Measurements from ENCODE around the gene ATP2C2.

ATP2C2 gene

GRCh38 chr16:84498859-84499620 is 130.7 kb downstream of the ATP2C2 start:
- DNase-seq (ENCODE audit: low read depth): no peak

GRCh38 chr16:84499638-84500037 is 131.3 kb downstream of the ATP2C2 start:
- no peak for DNase-seq (ENCODE audit: low read depth)

GRCh38 chr16:84500531-84500930 is 132.2 kb downstream of the ATP2C2 start:
- DNase-seq (ENCODE audit: low read depth): no peak

GRCh38 chr16:84501077-84501735 is 132.9 kb downstream of the ATP2C2 start:
- no peak for DNase-seq (ENCODE audit: low read depth)

GRCh38 chr16:84502075-84502474 is 133.7 kb downstream of the ATP2C2 start:
- DNase-seq (ENCODE audit: low read depth): no peak

- DNase-seq (ENCODE audit: low read depth): no peak
Measured at GRCh38 chr16:84502581-84502980, 134.2 kb downstream of the ATP2C2 start.

GRCh38 chr16:84503751-84504395 is 135.5 kb downstream of the ATP2C2 start:
- no peak for DNase-seq (ENCODE audit: low read depth)

GRCh38 chr16:84504420-84505248 is 136.3 kb downstream of the ATP2C2 start, which contains the start of gene MEAK7:
TSS of gene MEAK7 (minus strand) at chr16:84504659. CDS start at chr16:84498086, 6,573 bp downstream.
- peak; percentile 92 for DNase-seq (ENCODE audit: low read depth)

GRCh38 chr16:84505249-84506187 is 137.2 kb downstream of the ATP2C2 start:
- DNase-seq (ENCODE audit: low read depth): no peak

- no peak for DNase-seq (ENCODE audit: low read depth)
Measured at GRCh38 chr16:84507011-84507982, 139.0 kb downstream of the ATP2C2 start.

GRCh38 chr16:84508502-84508901 is 140.2 kb downstream of the ATP2C2 start:
- DNase-seq (ENCODE audit: low read depth): no peak

GRCh38 chr16:84509032-84509950 is 141.0 kb downstream of the ATP2C2 start:
- no peak for DNase-seq (ENCODE audit: low read depth)

- peak; percentile 68 for DNase-seq (ENCODE audit: low read depth)
Measured at GRCh38 chr16:84511180-84511800, 143.0 kb downstream of the ATP2C2 start.

GRCh38 chr16:84511831-84512230 is 143.5 kb downstream of the ATP2C2 start:
- DNase-seq (ENCODE audit: low read depth): no peak

GRCh38 chr16:84513123-84513522 is 144.8 kb downstream of the ATP2C2 start:
- DNase-seq (ENCODE audit: low read depth): no peak

GRCh38 chr16:84513666-84514065 is 145.3 kb downstream of the ATP2C2 start:
- DNase-seq (ENCODE audit: low read depth): no peak

All from stimulated activated CD8-positive, alpha-beta memory T cell treated with anti-CD3 and anti-CD28 coated beads, Interleukin-15, amount 100 ng/mL, for 24 hours (primary cell).